Kidney epithelial cell (primary cell): ENCODE measurements around the gene PPP1R12B. TPM values are rescaled to one million over a fixed set of nuclear protein-coding genes. Genes with fewer than 3 reads are reported as not detected.
"Not testable (repeated sequence)": the region's sequence is repeated elsewhere in the genome, so short reads cannot be mapped to it uniquely, and the experiment has no call there.

Experiments used
- DNase-seq: peaks from one replicate; pipeline ENCODE4 v3.0.0-alpha.2; 2010; ENCODE audit warnings: low read depth
- H3K27me3 ChIP-seq: 2 replicates; pipeline ENCODE4 v1.6.0; 2011; ENCODE audit warnings: low read length; ENCODE audit not compliant: control insufficient read depth, insufficient read depth
- H3K36me3 ChIP-seq: 2 replicates; pipeline ENCODE4 v1.5.1; 2011; ENCODE audit warnings: low read length; ENCODE audit not compliant: control insufficient read depth, insufficient read depth
- H3K4me3 ChIP-seq: 2 replicates; pipeline ENCODE4 v1.5.1; 2011; ENCODE audit warnings: low read depth, mild to moderate bottlenecking, control low read depth, low read length
- CTCF ChIP-seq: IDR thresholded peaks from 2 replicates; pipeline ENCODE4 v1.5.1; 2011; ENCODE audit warnings: mild to moderate bottlenecking, moderate library complexity, low read length, control low read depth, inconsistent platforms; ENCODE audit not compliant: insufficient read depth, poor library complexity, severe bottlenecking
- total RNA-seq: library from RNA; depleted of rRNA; stranded (reverse); fragments of >200 nt; gene quantifications from 2 replicates; pipeline ENCODE4 v1.2.3, GENCODE V29; 2015

Gene PPP1R12B
- total RNA-seq, 1 donor from 2014 or later, result 6.8 TPM

- Histone ChIP-seq H3K27me3 (no peaks in the 10 kb centered on the region), H3K36me3 (no peaks in the 10 kb centered on the region), H3K4me3 (no peak overlapping the region)
- DNase-seq, result no peak
- TF ChIP-seq CTCF, result no peak
Observed at GRCh38 chr1:202365092-202365815, 16.8 kb downstream of the PPP1R12B start.

DNA sequence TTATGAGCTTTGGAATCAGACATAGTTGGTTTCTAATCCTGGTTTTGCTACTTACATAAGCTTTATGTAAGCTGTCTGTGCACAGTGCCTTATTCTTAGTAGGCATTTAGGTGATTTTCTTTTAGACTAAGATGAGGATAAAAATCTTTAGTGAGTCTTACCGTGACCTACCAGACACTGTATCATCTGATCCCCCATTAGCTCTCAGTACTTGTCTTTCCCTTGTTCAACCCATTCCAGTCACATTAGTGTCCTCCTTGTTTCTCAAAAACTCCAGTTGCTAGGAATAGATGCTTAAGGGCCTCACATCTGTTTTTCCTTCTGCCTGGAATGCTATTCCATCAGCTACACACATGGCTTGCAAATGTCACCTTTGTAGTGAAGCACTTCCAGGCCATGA, 18.8 kb downstream of the PPP1R12B start:
- TF ChIP-seq CTCF, result no peak
- H3K36me3 ChIP-seq, result no peaks in the 10 kb centered on the region
- H3K27me3 ChIP-seq, result no peaks in the 10 kb centered on the region
- DNase-seq, result no peak
- no peak overlapping the region for H3K4me3 ChIP-seq

GRCh38 chr1:202370906-202371305, 22.4 kb downstream of the PPP1R12B start:
- H3K36me3 ChIP-seq, H3K27me3 ChIP-seq, H3K4me3 ChIP-seq, DNase-seq: not testable (repeated sequence)

GRCh38 chr1:202374099-202374498, 25.6 kb downstream of the PPP1R12B start:
- TF ChIP-seq CTCF, result no peak
- H3K27me3 ChIP-seq, result no peaks in the 10 kb centered on the region
- no peaks in the 10 kb centered on the region for H3K36me3 ChIP-seq
- H3K4me3 ChIP-seq, result no peak overlapping the region
- no peak for DNase-seq

DNA sequence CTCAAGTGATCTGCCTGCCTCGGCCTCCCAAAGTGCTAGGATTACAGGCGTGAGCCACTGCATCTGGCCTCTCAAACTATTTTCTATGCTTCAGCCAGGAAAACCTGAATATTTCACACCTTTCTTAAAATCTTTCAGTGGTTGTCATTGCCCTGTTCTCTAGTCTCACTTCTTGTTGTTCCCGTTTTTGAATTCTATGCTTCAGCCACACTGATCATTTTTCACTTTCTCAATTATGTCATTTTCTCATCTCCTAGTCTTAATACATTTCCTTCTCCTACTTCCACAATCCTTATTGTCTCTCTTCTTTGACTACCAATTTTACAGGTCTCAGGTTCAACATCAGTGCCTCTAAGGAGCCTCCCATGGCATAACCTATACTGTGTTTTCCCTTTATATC, 26.7 kb downstream of the PPP1R12B start:
- not testable (repeated sequence) for H3K36me3 ChIP-seq, DNase-seq, H3K4me3 ChIP-seq, H3K27me3 ChIP-seq

GRCh38 chr1:202376247-202376646, 27.7 kb downstream of the PPP1R12B start:
- no peak for DNase-seq
- H3K36me3 ChIP-seq, result no peaks in the 10 kb centered on the region
- no peak for TF ChIP-seq CTCF
- no peaks in the 10 kb centered on the region for H3K27me3 ChIP-seq
- H3K4me3 ChIP-seq, result no peak overlapping the region

GRCh38 chr1:202379884-202380529, 31.5 kb downstream of the PPP1R12B start:
- not testable (repeated sequence) for H3K27me3 ChIP-seq, H3K36me3 ChIP-seq, DNase-seq, H3K4me3 ChIP-seq
- peak; percentile 16 for TF ChIP-seq CTCF

GRCh38 chr1:202380535-202380934, 32.0 kb downstream of the PPP1R12B start:
- H3K27me3 ChIP-seq, H3K4me3 ChIP-seq, DNase-seq, H3K36me3 ChIP-seq: not testable (repeated sequence)

GRCh38 chr1:202381867-202382266, 33.4 kb downstream of the PPP1R12B start:
- DNase-seq, H3K36me3 ChIP-seq, H3K4me3 ChIP-seq, H3K27me3 ChIP-seq: not testable (repeated sequence)
